ENCODE data around the gene ZNF407.
"Not testable (repeated sequence)": the region's sequence is repeated elsewhere in the genome, so short reads cannot be mapped to it uniquely, and the experiment has no call there.

The ZNF407 gene

GRCh38 chr18:75083761-75084160 lies 486.1 kb downstream of the ZNF407 start:
- no peak for DNase-seq

GRCh38 chr18:75085676-75086075 lies 488.0 kb downstream of the ZNF407 start:
- not testable (repeated sequence) for DNase-seq

GRCh38 chr18:75086494-75087034 lies 488.9 kb downstream of the ZNF407 start:
- DNase-seq = no peak

DNA sequence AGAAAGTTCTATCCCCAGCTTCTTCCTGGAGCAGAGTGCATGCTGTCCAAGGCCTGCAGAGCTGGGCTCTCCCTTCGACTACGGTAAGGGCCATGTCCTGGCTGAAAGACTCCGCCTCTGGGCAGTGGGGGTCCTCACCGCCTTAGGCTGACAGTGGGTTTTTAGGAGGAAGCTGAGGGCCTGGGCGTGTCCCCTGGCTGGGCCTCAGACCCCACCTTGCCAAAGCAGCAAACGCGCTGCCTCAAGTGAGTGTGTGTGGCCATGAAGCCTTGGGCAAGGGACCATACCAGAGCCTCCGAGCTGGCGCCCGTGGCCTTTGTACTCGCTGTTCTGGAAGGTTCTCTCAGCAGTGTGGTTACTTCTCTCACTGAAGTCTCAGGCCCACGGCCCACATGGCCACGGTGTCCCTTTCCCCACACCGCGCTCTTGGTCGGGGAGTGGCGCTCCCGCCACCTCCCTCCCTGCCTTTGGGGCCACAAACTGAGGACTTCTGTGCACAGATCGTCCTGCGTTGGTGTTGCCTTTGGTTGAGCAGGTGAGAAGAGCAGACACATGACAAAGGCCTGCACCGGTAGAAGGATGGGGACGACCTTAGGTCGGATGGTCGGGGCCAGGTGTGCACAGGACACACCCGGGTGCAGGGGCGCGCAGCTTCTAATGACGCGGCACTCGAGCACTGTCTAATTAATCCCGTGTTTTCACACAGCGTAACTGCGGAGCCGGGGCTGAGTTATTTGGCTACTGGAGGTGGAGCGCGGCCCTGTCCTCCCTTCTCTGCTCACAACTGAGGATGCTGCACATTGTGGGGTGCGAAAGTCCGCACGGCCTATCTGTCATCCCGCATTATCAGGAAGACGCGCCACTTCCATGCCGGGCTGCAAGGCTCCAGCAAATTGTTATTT lies 489.7 kb downstream of the ZNF407 start:
- DNase-seq = no peak

DNA sequence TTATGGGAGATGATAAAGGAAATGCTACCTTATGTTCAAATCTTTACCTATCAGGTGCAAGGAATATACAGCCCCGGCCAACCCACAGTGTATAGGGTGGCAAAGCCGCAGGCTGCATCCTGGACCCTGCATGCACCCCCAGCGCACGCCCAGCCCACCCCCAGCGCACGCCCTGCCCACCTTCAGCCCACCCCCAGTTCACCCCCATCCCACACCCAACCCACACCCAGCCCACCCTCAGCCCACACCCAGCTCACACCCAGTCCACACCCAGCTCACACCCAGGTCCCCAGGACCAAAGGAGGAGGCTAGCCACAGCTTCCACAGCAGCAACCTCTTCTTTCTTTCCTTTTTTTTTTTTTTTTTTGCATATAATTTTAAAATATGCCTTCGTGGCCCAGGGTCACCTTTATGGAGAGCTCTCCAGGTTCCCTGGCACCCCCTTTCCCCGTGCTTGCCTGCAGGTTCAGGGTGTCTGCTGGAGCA lies 490.4 kb downstream of the ZNF407 start:
- DNase-seq = no peak

DNA sequence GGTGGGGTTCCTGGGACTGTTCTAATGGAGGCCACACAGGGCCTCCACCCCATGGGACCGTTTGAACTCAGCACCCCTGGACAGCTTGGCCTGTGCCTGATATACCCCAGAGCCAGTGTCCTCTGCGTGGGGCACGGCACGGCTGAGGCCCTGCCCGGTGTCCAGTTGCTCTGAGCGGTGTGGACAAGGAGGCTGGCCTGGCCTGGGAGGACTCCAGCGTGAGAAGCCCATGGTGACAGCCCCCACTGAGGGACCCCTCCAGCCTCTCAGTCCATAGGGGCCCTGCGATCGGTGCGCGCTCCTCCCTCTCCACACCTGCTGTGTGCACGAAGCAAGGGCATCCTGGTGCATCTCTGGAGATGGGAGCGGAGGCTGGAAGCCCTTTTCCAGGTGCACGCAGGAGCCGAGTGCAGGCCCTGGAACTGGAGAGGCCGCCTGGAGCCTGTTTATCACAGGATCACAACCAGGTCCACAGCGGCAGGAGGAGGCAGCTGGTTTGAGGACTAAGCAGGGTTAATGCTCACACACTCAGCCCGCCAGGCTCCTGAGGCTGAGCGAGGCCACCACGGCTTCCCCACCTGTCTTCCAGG lies 491.0 kb downstream of the ZNF407 start:
- DNase-seq = no peak

- no peak for DNase-seq
Measured at GRCh38 chr18:75089748-75090327, 492.2 kb downstream of the ZNF407 start.

GRCh38 chr18:75090336-75090735 lies 492.7 kb downstream of the ZNF407 start:
- DNase-seq = no peak

DNA sequence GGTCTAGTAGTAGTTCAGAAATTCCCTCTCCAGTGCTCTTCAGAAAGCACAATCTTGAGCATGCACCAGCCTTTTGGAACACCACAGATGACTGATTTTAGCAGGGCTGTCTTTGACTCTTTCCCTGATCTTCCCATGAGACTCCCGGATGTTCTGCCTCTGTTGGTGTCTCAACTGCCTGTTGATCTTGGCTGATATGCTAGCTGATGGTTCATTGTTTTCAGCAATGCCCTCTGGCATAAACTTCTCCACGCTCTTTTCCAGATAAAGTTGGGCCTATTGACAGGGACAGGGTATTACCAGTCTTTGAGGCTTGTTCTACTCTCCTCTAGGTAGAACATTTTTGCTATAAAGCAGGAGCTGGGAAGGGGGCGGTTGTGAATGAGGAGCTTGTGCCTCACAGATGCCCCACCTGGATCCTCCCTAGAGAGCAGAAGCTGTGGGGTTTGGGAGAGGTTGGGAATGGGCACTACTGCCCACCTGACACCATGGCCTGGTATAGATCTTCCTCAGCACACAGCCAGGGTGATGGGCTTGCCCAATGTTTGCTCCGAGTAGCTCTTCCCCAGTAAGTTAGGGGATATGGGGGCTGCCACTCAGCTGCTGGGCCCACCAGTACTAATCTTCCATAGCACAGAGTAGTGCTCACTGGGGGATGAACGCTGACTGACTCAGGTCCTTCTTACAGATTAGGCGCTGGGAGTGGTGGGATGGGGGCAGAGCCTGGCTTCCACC lies 500.0 kb downstream of the ZNF407 start:
- DNase-seq = no peak

DNA sequence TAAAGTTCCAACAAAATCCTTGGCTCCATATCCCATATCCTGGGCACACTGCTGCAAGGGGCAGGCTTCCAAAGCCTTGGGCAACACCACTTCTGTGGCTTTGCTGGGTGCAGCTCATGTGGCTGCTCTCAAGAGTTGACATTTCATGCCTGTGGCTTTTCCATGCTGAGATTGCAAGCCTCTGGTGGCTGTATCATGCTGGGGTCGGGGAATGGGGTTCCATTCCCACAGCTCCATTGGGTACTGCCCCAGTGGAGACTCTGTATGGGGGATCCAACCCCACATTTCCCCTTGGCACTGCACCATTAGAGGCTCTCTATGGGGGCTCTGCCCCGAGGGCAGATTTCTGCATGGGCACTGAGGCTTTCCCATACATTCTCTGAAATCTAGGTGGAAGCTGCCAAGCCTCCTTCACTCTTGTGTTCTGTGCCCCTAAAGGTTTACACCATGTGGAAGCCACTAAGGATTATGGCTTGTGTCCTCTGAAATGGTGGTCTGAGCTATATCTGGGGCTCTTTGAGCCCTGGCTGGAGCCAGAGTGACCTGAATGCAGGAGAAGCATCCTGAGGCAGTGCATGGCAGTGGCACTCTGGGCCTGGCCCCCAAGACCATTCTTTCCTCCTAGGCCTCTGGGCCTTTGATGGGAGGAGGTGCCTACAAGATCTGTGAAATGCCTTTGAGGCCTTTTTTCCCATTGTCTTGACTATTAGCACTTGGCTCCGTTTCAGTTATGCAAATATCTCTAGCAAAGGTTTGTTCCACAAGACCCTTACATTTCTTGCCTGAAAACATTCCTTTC lies 503.4 kb downstream of the ZNF407 start:
- no peak for DNase-seq

GRCh38 chr18:75101916-75102315 lies 504.2 kb downstream of the ZNF407 start:
- no peak for DNase-seq

DNA sequence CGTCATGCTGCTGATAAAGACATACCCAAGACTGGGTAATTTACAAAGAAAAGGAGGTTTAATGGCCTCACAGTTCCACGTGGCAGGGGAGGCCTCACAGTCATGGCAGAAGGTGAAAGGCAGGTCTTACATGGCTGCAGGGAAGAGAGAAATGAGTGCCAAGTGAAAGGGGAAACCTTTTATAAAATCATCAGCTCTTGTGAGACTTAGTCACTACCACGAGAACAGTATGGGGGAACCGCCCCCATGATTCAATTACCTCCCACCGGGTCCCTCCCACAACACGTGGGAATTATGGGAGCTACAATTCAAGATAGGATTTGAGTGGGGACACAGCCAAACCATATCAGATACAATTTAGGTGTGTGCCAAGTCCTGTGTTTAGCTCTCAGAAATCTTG lies 506.4 kb downstream of the ZNF407 start:
- not testable (repeated sequence) for DNase-seq

- DNase-seq = no peak
Measured at GRCh38 chr18:75104483-75104882, 506.8 kb downstream of the ZNF407 start.

GRCh38 chr18:75105551-75106254 lies 508.0 kb downstream of the ZNF407 start:
- DNase-seq = no peak

- no peak for DNase-seq
Measured at GRCh38 chr18:75106746-75107145, 509.1 kb downstream of the ZNF407 start.

DNA sequence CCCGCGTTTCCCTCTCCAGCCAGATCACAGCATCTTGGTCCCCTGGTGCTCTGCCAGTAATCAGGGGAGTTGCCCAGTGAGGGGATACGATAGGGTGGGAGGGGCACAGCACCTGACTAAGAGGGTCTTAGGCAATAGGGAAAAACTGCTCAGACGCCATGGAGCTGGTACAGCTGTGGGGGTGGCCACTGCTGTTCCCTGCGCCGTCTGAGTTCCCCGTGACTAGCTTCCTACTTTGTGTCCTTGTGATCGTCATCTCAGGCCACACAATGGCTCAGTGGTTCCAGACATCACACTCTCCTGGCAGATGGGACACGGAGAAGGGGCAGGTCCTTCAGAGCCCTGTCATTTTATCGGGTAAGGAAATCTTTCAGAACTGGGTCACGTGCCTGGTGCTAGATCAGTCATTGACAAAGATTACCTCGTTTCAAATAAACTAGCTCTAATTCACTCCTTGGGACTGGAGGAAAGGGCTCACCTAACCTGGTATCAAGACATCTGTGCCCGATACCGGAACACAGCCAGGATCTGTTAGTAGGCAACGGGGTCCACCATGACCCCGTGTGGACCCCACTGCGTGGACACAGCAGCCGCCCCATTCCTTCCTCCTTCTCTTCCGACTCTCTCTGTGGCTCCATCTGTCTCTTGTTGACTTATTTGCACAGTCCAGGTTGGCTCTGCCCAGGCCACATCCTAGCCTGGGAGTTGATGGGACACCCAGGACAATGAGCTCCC lies 509.7 kb downstream of the ZNF407 start:
- no peak for DNase-seq

DNA sequence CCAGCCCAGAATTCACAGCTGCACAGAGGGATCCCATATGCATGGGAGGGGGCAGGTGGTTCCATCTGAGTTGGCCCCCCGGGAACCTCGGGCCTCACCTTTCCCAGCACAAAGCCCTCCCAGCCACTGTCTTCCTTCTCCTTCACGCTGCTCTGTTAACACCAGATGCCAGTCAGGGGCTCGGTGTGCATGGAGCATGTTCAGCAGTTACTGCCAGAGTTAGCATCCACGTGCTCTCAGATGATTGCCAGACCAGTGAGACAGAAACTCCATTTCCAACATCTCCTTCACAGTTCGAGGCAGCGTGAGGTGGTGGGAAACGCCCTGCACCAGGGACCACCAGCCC lies 510.2 kb downstream of the ZNF407 start:
- no peak for DNase-seq

GRCh38 chr18:75108579-75109318 lies 511.1 kb downstream of the ZNF407 start:
- no peak for DNase-seq

GRCh38 chr18:75109319-75109691 lies 511.6 kb downstream of the ZNF407 start:
- DNase-seq = no peak

GRCh38 chr18:75109819-75110218 lies 512.1 kb downstream of the ZNF407 start:
- DNase-seq = no peak

Data from NCI-H1694 treated with DMSO at 0.1 percent for 48 hours (cell line).